ENCODE measurements around the gene SESN1.

Gene SESN1

GRCh38 chr6:109019911-109020310 lies 74.7 kb downstream of the SESN1 start:
- Histone ChIP-seq H3K27ac (replicated peaks) (no peak overlapping the region), H3K27me3 (ENCODE audit: insufficient read depth, poor library complexity, severe bottlenecking) (no peaks in the 10 kb centered on the region), H3K4me3 (replicated peaks; ENCODE audit: insufficient read depth, low read length) (no peak overlapping the region)
- TF ChIP-seq SPI1 (IDR thresholded peaks at IDR 0.05; ENCODE audit: borderline replicate concordance, low read depth) (no peak), GABPA (IDR thresholded peaks at IDR 0.05; ENCODE audit: low read depth) (no peak), POLR2AphosphoS5 (IDR thresholded peaks at IDR 0.05; ENCODE audit: low read depth) (no peak)
- TF ChIP-seq, protein P1, sequence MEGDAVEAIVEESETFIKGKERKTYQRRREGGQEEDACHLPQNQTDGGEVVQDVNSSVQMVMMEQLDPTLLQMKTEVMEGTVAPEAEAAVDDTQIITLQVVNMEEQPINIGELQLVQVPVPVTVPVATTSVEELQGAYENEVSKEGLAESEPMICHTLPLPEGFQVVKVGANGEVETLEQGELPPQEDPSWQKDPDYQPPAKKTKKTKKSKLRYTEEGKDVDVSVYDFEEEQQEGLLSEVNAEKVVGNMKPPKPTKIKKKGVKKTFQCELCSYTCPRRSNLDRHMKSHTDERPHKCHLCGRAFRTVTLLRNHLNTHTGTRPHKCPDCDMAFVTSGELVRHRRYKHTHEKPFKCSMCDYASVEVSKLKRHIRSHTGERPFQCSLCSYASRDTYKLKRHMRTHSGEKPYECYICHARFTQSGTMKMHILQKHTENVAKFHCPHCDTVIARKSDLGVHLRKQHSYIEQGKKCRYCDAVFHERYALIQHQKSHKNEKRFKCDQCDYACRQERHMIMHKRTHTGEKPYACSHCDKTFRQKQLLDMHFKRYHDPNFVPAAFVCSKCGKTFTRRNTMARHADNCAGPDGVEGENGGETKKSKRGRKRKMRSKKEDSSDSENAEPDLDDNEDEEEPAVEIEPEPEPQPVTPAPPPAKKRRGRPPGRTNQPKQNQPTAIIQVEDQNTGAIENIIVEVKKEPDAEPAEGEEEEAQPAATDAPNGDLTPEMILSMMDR (IDR thresholded peaks at IDR 0.05; ENCODE audit: insufficient read depth, low read length), result no peak
- TF ChIP-seq, protein P2, sequence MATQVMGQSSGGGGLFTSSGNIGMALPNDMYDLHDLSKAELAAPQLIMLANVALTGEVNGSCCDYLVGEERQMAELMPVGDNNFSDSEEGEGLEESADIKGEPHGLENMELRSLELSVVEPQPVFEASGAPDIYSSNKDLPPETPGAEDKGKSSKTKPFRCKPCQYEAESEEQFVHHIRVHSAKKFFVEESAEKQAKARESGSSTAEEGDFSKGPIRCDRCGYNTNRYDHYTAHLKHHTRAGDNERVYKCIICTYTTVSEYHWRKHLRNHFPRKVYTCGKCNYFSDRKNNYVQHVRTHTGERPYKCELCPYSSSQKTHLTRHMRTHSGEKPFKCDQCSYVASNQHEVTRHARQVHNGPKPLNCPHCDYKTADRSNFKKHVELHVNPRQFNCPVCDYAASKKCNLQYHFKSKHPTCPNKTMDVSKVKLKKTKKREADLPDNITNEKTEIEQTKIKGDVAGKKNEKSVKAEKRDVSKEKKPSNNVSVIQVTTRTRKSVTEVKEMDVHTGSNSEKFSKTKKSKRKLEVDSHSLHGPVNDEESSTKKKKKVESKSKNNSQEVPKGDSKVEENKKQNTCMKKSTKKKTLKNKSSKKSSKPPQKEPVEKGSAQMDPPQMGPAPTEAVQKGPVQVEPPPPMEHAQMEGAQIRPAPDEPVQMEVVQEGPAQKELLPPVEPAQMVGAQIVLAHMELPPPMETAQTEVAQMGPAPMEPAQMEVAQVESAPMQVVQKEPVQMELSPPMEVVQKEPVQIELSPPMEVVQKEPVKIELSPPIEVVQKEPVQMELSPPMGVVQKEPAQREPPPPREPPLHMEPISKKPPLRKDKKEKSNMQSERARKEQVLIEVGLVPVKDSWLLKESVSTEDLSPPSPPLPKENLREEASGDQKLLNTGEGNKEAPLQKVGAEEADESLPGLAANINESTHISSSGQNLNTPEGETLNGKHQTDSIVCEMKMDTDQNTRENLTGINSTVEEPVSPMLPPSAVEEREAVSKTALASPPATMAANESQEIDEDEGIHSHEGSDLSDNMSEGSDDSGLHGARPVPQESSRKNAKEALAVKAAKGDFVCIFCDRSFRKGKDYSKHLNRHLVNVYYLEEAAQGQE (IDR thresholded peaks at IDR 0.05; ENCODE audit: insufficient replicate concordance, low read depth), result no peak
- DNase-seq (ENCODE audit: low read depth in 1 of 2, low spot score in 1 of 2), result no peak

DNA sequence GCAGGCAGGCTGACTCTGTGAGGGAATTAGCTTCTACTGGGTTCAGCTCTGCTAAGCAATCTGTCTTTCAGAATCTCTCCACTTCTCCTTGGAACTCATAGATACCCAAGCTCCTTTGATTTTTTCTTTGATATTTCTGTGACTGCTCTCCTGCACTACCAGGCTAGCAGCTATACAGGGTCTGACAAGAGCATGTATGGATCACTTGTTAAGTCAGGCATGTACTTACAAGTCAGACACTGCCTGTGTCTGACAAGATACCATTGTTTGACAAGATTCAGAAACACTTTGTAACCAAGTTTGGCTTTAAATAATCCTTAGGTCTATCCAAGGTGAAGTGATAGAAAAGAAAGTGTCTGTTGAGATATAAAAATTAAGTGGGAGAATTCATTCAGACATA lies 79.5 kb downstream of the SESN1 start:
- Histone ChIP-seq H3K27me3 (ENCODE audit: insufficient read depth, poor library complexity, severe bottlenecking) (no peaks in the 10 kb centered on the region), H3K4me3 (replicated peaks; ENCODE audit: insufficient read depth, low read length) (no peak overlapping the region), H3K27ac (replicated peaks) (no peak overlapping the region)
- DNase-seq (ENCODE audit: low read depth in 1 of 2, low spot score in 1 of 2), result no peak
- TF ChIP-seq GABPA (IDR thresholded peaks at IDR 0.05; ENCODE audit: low read depth), result no peak
- TF ChIP-seq, protein P2 (IDR thresholded peaks at IDR 0.05; ENCODE audit: insufficient replicate concordance, low read depth), result no peak
- TF ChIP-seq SPI1 (IDR thresholded peaks at IDR 0.05; ENCODE audit: borderline replicate concordance, low read depth), result no peak
- TF ChIP-seq, protein P1 (IDR thresholded peaks at IDR 0.05; ENCODE audit: insufficient read depth, low read length), result no peak
- no peak for TF ChIP-seq POLR2AphosphoS5 (IDR thresholded peaks at IDR 0.05; ENCODE audit: low read depth)

DNA sequence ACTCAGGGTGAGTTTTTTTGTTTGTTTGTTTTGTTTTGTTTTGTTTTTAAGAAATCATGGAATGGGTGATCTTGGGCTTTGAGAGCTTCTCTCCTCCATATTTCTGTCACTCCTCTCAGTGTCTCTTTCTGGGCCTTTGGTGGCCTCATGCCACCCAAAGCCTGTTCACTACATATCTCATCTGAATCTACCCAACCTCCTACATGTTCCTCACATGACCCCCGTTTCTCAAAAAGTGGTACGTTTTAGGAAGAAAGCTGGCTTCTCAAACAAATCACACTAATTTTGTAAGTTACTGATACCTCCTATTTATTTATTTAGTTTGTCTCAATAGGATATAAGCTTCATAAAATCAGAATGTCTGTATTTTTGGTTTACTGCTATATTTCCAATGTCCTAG lies 80.0 kb downstream of the SESN1 start:
- Histone ChIP-seq H3K27ac (replicated peaks) (no peak overlapping the region), H3K4me3 (replicated peaks; ENCODE audit: insufficient read depth, low read length) (no peak overlapping the region), H3K27me3 (ENCODE audit: insufficient read depth, poor library complexity, severe bottlenecking) (no peaks in the 10 kb centered on the region)
- TF ChIP-seq POLR2AphosphoS5 (IDR thresholded peaks at IDR 0.05; ENCODE audit: low read depth) (no peak), GABPA (IDR thresholded peaks at IDR 0.05; ENCODE audit: low read depth) (no peak), SPI1 (IDR thresholded peaks at IDR 0.05; ENCODE audit: borderline replicate concordance, low read depth) (no peak)
- TF ChIP-seq, protein P1 (IDR thresholded peaks at IDR 0.05; ENCODE audit: insufficient read depth, low read length), result no peak
- TF ChIP-seq, protein P2 (IDR thresholded peaks at IDR 0.05; ENCODE audit: insufficient replicate concordance, low read depth), result no peak
- no peak for DNase-seq (ENCODE audit: low read depth in 1 of 2, low spot score in 1 of 2)

Data from HL-60 (cell line).